GM18909 (cell line): ENCODE data around the gene OR4S2.

Source experiments
- ATAC-seq: cut with Tn5 transposase; IDR thresholded peaks from one replicate; pipeline ENCODE4 v1.9.1; 2021; ENCODE audit warnings: mild to moderate bottlenecking; ENCODE audit not compliant: unreplicated experiment, poor library complexity

The OR4S2 gene, protein sequence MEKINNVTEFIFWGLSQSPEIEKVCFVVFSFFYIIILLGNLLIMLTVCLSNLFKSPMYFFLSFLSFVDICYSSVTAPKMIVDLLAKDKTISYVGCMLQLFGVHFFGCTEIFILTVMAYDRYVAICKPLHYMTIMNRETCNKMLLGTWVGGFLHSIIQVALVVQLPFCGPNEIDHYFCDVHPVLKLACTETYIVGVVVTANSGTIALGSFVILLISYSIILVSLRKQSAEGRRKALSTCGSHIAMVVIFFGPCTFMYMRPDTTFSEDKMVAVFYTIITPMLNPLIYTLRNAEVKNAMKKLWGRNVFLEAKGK

DNA sequence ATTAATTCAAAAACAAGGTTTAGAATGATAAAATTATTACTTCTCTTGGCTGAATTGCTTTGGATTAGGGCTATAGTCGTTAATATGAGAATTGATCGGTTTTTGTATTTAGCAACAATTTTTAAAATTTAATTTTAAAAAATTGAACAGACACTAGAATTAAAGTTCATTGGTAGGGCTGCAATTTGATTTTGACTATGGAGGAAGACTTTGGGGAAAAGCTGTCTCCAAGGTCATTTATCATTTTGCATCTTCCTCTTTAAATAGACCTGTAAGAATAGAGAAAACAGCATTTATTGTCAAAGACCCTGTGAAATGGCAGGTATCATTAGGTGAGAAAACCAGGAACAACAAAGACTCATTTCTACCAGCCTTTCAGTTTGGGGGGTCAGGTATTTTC lies at the start of gene OR4S2:
Gene OR4S2 (plus strand): TSS at position 301 of the 400 bp plus-strand sequence. CDS start 2,577 bp downstream, outside the sequence.
- no peak for ATAC-seq

DNA sequence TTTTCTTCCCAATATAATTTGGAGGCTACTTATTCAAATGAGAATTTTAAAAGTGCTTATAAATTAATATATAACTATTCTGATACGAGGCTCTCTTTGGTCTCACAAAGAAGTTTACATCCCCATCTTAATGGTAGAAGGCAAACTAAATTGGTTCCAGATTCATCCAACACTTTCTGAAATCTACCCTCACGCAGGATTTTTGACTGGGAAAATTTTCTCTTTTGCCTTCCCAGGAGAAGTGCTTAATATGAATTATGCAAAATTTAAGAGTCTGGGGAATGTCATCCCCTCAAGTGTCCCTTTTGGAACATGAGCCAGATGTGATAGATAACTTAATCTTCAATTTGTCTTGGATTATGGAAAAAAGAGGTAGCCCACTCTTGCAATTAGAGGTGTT lies 40.6 kb upstream of the OR4S2 start, which contains the start of gene OR4C11:
Gene OR4C11 (minus strand): TSS at position 101 of the 400 bp plus-strand sequence. CDS start 3,272 bp downstream, outside the sequence.
- ATAC-seq: no peak

DNA sequence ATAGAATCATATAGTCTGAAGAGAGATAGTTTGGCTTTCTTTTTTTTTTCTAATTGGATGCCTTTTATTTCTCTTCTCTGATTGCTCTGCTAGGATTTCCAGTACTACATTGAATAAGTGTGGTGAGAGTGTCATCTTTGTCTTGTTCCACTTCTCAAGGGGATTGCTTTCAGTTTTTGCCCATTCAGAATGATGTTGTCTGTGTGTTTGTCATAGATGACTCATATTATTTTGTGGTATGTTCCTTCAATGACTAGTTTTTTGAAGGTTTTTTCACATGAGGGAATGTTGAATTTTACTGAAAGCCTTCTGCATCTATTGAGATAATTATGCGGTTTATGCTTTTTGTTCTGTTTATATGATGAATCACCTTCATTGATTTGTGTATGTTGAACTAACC lies 23.6 kb upstream of the OR4S2 start:
- no peak for ATAC-seq

DNA sequence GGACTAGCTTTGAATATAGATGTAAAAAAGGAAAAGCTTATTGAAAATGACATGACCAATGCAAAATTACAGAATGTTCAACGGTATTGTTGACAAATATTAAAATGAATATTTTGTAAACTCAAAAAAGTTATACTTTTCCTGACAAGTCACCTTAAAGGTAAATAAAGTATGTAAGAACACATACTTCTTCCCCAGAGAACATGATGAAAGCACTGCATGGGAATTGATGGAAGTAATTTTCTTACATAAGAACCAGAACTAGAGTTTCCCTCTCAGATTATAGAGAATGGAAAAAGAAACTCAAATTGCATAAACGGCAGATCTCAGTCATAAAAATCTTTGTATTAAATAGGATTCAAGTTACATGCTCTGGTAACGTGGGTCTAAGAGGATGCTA lies 13.3 kb upstream of the OR4S2 start, which contains the start of gene OR4P4:
Gene OR4P4 (plus strand): TSS at position 301 of the 400 bp plus-strand sequence.
- ATAC-seq: no peak

DNA sequence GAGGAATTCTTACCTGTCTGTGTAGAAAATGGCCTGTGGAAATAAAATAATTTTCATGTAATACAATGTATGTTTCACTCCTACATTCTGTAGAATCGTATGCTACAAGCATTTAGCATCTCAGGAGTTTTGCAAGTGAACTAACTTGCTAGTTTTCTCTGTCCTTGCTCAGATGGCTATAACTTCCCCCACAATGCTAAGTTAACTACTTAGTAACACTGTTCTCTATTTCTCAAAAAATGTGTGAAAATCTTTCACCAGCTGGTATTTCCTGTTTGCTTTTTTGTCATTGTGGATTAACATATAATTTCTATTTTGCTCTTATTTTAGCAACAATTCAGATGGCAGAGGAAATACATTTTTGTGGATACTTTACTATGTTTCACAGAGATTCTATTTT lies 4.4 kb downstream of the OR4S2 start:
- ATAC-seq: no peak

DNA sequence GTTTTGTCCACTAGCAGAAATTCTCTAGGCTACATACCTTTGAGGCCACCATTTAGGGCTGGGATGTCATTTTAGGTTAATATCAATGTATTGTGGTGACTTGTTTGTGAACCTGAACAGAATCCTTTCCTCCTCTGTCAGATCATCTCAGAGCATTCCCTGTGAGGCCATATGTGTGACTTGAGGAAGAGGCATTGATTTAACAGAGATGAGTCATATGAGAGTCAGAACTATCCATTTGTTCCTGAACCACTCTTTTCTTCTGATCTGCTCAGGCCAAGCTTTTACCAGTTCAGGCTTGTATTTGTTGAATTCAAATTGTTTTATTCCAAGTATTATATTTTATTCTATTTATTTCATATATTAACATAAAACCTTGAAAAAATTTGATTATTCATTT lies 7.0 kb downstream of the OR4S2 start:
- no peak for ATAC-seq

DNA sequence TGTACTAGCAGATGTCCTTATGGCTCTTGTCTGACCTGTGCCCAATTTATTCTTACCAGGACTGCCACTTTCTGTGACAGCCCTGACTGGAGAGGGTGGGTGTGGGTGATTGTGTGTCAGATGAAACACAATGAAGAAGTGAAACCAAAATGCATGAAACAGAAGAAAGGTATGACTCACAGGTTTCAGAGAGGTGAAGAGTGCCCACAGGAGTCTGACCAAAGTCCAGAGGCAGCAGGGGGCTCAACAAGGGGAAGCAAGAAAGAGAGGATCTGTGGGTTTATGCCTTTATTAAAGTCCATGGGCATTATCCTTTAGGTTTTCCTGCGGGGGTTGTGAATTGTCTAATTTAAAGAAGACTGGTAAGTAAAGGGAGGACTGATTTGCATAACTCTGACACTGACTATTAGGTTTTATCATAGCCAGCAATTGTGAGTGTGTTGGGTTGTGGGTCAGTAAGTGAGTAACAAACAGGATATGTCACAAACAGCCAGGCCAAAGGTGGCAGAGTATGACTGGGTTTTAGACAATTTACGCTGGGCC lies 10.0 kb downstream of the OR4S2 start:
- peak; percentile 96 for ATAC-seq

DNA sequence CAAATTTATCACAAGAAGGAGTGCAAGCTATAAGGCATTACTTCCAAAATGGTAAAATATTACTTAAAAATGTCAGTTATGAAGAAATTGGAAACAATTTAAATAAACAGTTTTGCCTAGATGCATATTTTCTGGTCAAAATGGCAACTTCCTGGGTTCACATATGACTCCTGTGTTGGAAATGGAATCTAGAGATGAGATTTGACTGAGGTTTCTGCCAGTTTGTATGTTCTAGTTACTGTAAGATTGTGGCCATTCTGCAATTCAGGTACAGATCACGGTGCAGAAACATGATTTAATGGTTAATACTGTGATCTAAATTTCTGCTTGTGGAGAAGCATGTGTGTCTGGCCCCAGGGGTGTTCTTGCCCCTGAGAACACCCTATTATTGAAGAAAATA lies 10.5 kb downstream of the OR4S2 start:
- ATAC-seq: peak; percentile 40

DNA sequence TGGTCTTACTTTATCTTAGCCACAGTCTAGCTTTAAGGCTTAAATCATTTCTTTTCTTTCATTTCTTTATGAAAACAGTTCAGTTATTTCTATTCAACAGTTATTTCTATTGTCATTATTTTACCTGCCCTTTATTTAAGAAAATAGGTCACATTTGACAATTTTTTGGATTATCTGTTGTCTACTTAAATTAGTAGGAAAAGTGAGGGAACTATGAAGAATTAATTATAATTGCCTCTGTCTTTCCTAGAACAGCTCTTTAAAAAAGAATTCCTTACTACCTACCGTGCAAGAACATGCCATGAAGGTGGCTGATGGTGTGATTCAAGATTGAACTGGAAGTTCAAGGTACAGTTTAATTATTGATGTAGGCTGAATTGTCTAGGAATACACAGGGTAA lies 13.8 kb downstream of the OR4S2 start, which contains the start of gene OR4C6:
Gene OR4C6 (plus strand): TSS at position 301 of the 400 bp plus-strand sequence. CDS start 2,966 bp downstream, outside the sequence.
- no peak for ATAC-seq

DNA sequence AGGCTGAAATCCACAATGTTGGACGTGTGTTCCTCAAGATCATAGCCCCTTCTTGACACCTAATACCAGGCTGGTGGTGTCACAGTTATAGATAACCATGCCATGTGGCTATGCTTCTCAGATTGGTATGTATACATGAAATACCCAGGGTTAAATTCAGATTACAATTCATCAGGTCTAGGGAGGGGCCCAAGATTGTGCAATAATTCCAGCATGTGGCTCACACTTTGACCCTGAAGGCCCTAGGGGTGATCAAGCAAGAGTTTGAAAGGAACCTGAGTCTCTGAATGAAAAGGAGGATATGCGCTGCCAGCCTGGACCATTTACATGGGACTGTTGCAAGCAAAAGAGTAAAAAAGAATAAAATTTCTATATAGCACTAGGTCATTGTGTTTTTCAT lies 21.2 kb downstream of the OR4S2 start:
- no peak for ATAC-seq

DNA sequence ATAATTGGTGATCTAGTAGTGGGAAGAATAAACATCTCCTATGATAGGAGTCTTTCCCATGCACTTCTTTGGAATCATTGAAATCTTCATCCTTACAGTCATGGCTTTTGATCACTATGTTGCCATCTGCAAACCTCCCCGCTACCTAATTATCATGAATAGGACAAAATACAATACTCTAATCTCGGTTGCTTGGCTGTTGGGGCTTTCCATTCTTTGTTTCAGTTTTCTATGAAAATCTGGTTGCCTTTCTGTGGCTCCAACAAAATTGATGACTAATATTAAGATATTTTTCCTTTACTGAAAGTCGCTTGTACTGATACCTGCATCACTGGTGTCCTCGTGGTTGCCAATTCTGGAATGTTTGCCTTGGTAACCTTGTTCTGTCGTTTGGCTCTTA lies 25.7 kb downstream of the OR4S2 start:
- no peak for ATAC-seq

DNA sequence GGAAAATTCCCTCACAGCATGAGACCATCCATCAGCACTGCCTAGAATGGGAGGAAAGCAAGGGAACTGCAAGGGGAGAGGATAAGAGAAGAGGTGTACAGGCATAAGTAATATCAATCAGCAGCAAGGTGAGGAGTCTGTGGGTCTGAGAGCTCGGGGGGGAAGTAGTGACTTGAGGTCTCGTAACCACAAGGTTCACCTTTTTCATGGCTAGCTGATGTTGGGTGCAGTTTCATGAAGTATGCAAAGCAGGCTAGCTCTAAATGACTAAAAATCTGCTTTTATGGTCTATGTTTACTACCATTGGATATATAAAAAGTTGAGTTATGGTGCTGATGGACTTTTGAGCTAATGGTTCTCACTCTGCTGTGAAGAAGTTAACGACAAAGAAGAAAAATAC lies 49.7 kb downstream of the OR4S2 start:
- peak; percentile 74 for ATAC-seq

DNA sequence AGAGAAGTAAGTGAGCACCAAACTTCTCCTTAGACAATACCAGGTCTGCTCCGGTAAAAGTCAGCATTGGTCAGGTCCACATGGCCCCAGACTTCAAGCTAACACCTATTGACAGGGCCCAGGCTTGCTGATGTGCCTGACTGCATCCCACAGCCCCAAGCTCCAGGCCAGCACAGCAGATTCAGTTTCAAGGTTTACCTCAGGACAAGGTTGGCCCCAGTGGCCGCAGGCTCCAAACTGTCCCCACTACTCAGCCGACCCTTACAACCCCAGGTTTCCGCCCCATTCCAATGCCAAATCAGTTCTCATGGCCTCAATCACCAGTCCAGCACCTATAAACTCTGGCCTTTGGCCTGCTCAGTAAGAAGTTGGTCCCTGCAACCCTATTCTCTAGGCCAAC lies 53.3 kb downstream of the OR4S2 start:
- ATAC-seq: no peak
